NCI-H510A (cell line): Measurements from ENCODE around the gene TUBB4A.
"Not testable (repeated sequence)": the region's sequence is repeated elsewhere in the genome, so short reads cannot be mapped to it uniquely, and the experiment has no call there.

Experiments used
- DNase-seq: peaks from one replicate; lab custom pipeline; 2025; lab: John Stamatoyannopoulos, UW

Gene TUBB4A

GRCh38 chr19:6501740-6502648 is at the start of gene TUBB4A:
TSS of gene TUBB4A (minus strand) at chr19:6502309. CDS start at chr19:6502212, 97 bp downstream.
- no peak for DNase-seq

GRCh38 chr19:6551091-6551490 is 49.0 kb upstream of the TUBB4A start:
- no peak for DNase-seq

GRCh38 chr19:6550679-6551078 is 48.6 kb upstream of the TUBB4A start:
- not testable (repeated sequence) for DNase-seq

GRCh38 chr19:6543866-6544347 is 41.8 kb upstream of the TUBB4A start:
- no peak for DNase-seq

GRCh38 chr19:6540918-6541689 is 39.0 kb upstream of the TUBB4A start:
- DNase-seq: no peak

GRCh38 chr19:6539514-6539913 is 37.4 kb upstream of the TUBB4A start:
- DNase-seq: no peak

GRCh38 chr19:6535558-6536137 is 33.5 kb upstream of the TUBB4A start:
- no peak for DNase-seq

GRCh38 chr19:6534451-6535093 is 32.5 kb upstream of the TUBB4A start:
- DNase-seq: no peak

GRCh38 chr19:6533746-6534418 is 31.8 kb upstream of the TUBB4A start:
- DNase-seq: no peak

GRCh38 chr19:6533000-6533328 is 30.9 kb upstream of the TUBB4A start:
- no peak for DNase-seq

- DNase-seq: no peak
Measured at GRCh38 chr19:6532244-6532999, 30.3 kb upstream of the TUBB4A start.

GRCh38 chr19:6531956-6532243 is 29.8 kb upstream of the TUBB4A start:
- DNase-seq: no peak

GRCh38 chr19:6531163-6531955 is 29.2 kb upstream of the TUBB4A start:
- no peak for DNase-seq

GRCh38 chr19:6530386-6531162 is 28.5 kb upstream of the TUBB4A start, which contains the start of gene TNFSF9:
TSS of gene TNFSF9 (plus strand) at chr19:6531026. CDS start at chr19:6531037, 11 bp downstream.
- no peak for DNase-seq

- no peak for DNase-seq
Measured at GRCh38 chr19:6529937-6530385, 27.9 kb upstream of the TUBB4A start.

- no peak for DNase-seq
Measured at GRCh38 chr19:6529351-6529750, 27.2 kb upstream of the TUBB4A start.

- no peak for DNase-seq
Measured at GRCh38 chr19:6528544-6529121, 26.5 kb upstream of the TUBB4A start.

GRCh38 chr19:6527893-6528543 is 25.9 kb upstream of the TUBB4A start:
- no peak for DNase-seq
